ENCODE results near the gene HOXD11. TPM values are rescaled to one million over a fixed set of nuclear protein-coding genes. Genes with fewer than 3 reads are reported as not detected.

The HOXD11 gene
- total and polyA plus RNA-seq, 2 of the 4 experiments (the other 2 are of a cell fraction) = not detected

DNA sequence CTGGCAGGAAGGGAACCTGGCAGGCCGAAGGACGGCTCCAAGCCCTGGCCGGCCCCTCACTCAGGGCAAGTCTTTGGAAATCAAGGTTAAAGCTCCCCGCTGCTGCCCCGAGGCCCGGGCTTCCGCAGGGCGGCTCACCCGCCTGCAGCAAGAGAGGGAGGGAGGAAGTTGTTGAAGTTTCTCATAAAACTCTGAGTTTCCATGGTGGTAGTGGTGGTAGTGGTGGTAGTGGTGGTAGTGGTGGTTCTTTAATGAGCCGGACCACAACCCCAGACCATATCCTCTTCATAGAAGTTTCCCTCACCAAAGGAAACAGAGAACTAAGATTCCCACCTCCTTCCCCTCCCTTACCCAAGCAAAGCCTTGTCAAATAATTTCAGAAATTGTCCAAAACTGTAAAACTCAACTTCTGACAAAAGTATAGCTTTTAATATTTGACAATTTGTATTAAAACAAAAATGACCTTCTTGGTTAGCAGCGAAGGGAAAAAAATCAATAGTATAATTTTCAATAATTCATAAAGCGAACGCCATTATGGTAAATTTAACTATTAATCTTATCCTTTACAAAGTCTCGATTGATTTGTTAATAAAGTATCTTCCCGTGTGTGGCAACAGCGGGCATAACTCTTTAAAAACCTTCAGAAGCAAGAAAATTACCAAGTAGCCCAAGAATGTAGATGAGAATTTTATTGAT lies 8.0 kb downstream of the HOXD11 start:
- no TSS peak for BruUV-seq (replicated peaks)
- Histone ChIP-seq H2AFZ (replicated peaks; ENCODE audit: low read length, poor library complexity) (no peak overlapping the region), H3K56ac (ENCODE audit: extremely low read depth, insufficient read depth, low read length) (no peak overlapping the region), H4K5ac (ENCODE audit: low read depth, low read length) (no peak overlapping the region), H3K36me3 (ENCODE audit: control insufficient read depth, insufficient read depth, low read length) (no peaks in the 10 kb centered on the region), H3K9me1 (ENCODE audit: insufficient read depth, low read length) (no peaks in the 10 kb centered on the region), H3K23ac (ENCODE audit: low read depth, low read length) (no peak overlapping the region), H4K8ac (ENCODE audit: low read depth in 2 of 2, low read length in 2 of 2) (no peak overlapping the region), H3K9ac (ENCODE audit: low read depth, low read length) (no peak overlapping the region), H3K79me1 (ENCODE audit: low read depth in 1 of 2, low read length in 2 of 2) (no peaks in the 10 kb centered on the region), H4K91ac (ENCODE audit: insufficient read depth, low read depth, low read length) (no peak overlapping the region), H2BK120ac (ENCODE audit: low read depth, low read length) (no peak overlapping the region), H3K4me1 (ENCODE audit: control insufficient read depth, insufficient read depth, low read length) (no peaks in the 10 kb centered on the region), H2AK9ac (replicated peaks; ENCODE audit: low read depth, low read length, poor library complexity) (no peak overlapping the region), H2BK5ac (ENCODE audit: low read depth, low read length, poor library complexity, severe bottlenecking) (no peak overlapping the region), H4K20me1 (ENCODE audit: insufficient read depth, low read length) (no peaks in the 10 kb centered on the region), H2BK20ac (ENCODE audit: low read depth, low read length) (no peak overlapping the region), H2BK15ac (ENCODE audit: low read depth, low read length) (no peak overlapping the region), H3K27me3 (ENCODE audit: control insufficient read depth, insufficient read depth, low read length) (peaks cover 91% of the 10 kb centered on the region), H3K4me3 (ENCODE audit: insufficient read depth, low read depth, low read length) (no peak overlapping the region), H3K18ac (ENCODE audit: low read depth, low read length) (no peak overlapping the region), H3K4ac (ENCODE audit: low read depth, low read length) (no peak overlapping the region), H3K27ac (ENCODE audit: insufficient read depth, low read length) (no peak overlapping the region), H3K9me3 (ENCODE audit: control insufficient read depth, insufficient read depth, low read length) (peaks cover 12% of the 10 kb centered on the region), H3K14ac (replicated peaks; ENCODE audit: low read depth, low read length) (no peak overlapping the region), H2AK5ac (ENCODE audit: low read depth, low read length) (no peak overlapping the region), H3K4me2 (ENCODE audit: low read depth, low read length) (no peak overlapping the region)
- 0% methylated on average over 3 of the region's 16 CpGs; no CpG with 5 or more reads in 1 of the 2 experiments for WGBS, 2 experiments (ENCODE audit: extremely low coverage in 2 of 2, insufficient read length in 1 of 2)
- no peak for DNase-seq
- in situ Hi-C loops (cut with MboI; ENCODE audit: low sequenced_read_pairs) = no loop called here
- TF ChIP-seq, protein P1, sequence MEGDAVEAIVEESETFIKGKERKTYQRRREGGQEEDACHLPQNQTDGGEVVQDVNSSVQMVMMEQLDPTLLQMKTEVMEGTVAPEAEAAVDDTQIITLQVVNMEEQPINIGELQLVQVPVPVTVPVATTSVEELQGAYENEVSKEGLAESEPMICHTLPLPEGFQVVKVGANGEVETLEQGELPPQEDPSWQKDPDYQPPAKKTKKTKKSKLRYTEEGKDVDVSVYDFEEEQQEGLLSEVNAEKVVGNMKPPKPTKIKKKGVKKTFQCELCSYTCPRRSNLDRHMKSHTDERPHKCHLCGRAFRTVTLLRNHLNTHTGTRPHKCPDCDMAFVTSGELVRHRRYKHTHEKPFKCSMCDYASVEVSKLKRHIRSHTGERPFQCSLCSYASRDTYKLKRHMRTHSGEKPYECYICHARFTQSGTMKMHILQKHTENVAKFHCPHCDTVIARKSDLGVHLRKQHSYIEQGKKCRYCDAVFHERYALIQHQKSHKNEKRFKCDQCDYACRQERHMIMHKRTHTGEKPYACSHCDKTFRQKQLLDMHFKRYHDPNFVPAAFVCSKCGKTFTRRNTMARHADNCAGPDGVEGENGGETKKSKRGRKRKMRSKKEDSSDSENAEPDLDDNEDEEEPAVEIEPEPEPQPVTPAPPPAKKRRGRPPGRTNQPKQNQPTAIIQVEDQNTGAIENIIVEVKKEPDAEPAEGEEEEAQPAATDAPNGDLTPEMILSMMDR (conservative IDR thresholded peaks at IDR 0.05; ENCODE audit: low read depth, low read length) = no peak
- TF ChIP-seq RFX5 (IDR thresholded peaks at IDR 0.05; ENCODE audit: low read depth, low read length) = no peak
- no peak for TF ChIP-seq RCOR1 (IDR thresholded peaks at IDR 0.05; ENCODE audit: insufficient replicate concordance, low read length)
- CTCF ChIA-PET = interaction anchor here (0.6 to 1.5 kb wide), 4 partner anchors 12 to 439 kb away, joined by 3 to 7 read pairs (median 4); no protein-coding TSS in a partner anchor
- POLR2A ChIA-PET (ENCODE audit: unreplicated experiment) = no interaction called here
- intact Hi-C loops (cut with micrococcal nuclease) = no loop called here
- ATAC-seq (ENCODE audit: low read depth) = no peak
- dilution Hi-C loops (cut with HindIII; ENCODE audit: low sequenced_read_pairs, unreplicated experiment) = no loop called here
